NCI-H187 treated with DMSO at 0.1 percent for 48 hours (cell line): ENCODE measurements around the gene ZBTB17.
"Not testable (repeated sequence)": the region's sequence is repeated elsewhere in the genome, so short reads cannot be mapped to it uniquely, and the experiment has no call there.

Source experiments
- DNase-seq: peaks from one replicate; lab custom pipeline; 2025; lab: John Stamatoyannopoulos, UW

Gene ZBTB17

DNA sequence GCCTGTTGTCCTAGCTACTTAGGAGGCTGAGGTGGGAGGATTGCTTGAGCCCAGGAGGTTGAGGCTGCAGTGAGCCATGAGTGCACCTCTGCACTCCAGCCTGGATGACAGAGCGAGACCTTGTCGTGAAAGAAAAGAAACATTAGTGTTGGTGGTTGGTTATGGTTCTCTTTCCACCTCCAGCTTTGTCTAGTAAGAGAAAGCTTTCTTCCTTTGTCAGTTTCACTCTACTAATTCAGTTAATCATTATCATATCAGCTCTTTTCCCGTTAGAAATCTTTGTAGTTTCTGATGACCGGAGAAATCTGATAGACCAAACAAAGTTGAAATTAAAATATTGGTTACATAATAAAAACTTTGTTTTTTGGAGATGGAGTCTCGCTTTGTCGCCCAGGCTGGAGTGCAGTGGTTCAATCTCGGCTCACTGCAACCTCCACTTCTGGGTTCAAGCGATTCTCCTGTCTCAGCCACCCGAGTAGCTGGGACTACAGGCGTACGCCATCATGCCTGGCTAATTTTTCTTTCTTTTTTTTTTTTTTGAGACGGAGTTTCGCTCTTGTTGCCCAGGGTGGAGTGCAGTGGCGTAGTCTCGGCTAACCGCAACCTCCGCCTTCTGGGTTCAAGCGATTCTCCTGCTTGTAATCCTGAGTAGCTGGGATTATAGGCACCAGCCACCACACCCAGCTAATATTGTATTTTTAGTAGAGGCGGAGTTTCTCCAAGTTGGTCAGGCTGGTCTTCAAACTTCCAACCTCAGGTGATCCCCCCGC is 78.9 kb downstream of the ZBTB17 start:
- not testable (repeated sequence) for DNase-seq

DNA sequence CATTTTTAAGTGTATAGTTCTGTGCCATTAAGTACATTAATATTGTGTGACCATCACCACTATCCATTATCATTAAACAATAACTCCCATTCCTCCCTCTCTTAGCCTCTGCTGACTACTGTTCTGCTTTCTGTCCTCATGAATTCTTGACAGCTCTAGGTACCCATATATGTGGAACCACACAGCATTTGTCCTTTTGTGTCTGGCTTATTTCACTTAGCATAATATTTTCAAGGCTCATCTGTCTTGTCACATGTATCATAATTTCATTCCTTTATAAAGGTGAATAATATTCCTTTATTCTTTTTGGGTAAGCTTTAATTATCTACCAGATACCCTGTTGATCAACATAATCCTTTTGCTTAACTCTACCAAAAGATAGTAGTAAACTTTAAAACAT is 80.7 kb downstream of the ZBTB17 start:
- no peak for DNase-seq

DNA sequence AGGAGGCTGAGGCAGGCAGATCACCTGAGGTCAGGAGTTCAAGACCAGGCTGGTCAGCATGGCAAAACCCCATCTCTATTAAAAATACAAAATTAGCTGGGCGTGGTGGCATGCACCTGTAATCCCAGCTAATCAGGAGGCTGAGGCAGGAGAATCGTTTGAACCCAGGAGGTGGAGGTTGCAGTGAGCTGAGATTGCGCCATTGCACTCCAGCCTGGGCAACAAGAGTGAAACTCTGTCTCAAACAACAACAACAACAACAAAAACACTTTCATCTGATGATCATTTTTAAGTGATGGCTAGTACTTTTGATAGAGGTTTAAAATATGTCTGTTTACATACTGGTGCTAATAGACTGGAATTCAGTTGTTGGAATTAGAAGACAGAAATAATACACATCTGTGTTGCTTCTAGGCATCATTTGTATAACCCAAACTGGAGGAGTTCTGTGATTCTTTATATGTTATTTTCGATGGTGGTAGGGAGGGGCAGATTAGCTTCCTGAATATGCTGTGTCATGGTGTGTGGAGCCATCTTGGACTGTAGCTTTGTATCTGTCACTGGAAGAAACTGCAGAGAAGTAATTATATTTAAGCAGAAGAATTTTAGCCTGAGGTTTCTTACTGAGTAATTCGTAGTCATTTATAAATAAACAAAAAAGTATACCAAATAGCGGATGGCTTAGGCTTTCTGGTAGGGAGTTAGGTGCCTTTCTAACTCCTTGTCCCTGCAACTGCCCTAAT is 82.9 kb downstream of the ZBTB17 start:
- DNase-seq, result not testable (repeated sequence)
